GM21447 (cell line): ENCODE measurements around the gene MCTP1.

Experiments
- ATAC-seq: cut with Tn5 transposase; IDR thresholded peaks from one replicate; pipeline ENCODE4 v1.9.1; 2021; ENCODE audit not compliant: unreplicated experiment

MCTP1 gene

GRCh38 chr5:94731471-94731870 is 553.4 kb downstream of the MCTP1 start:
- ATAC-seq, result no peak

GRCh38 chr5:94725142-94725541 is 559.8 kb downstream of the MCTP1 start:
- no peak for ATAC-seq

GRCh38 chr5:94715768-94716167 is 569.1 kb downstream of the MCTP1 start:
- no peak for ATAC-seq

GRCh38 chr5:94711785-94712184 is 573.1 kb downstream of the MCTP1 start:
- no peak for ATAC-seq

- no peak for ATAC-seq
These were observed 575.6 kb downstream of the MCTP1 start for GRCh38 chr5:94709277-94709676.

GRCh38 chr5:94707359-94707758 is 577.5 kb downstream of the MCTP1 start:
- ATAC-seq, result no peak

- no peak for ATAC-seq
These were observed 579.5 kb downstream of the MCTP1 start for GRCh38 chr5:94705427-94705826.

- peak; percentile 74 for ATAC-seq
These were observed 582.2 kb downstream of the MCTP1 start for GRCh38 chr5:94702729-94703128.

- peak; percentile 79 for ATAC-seq
These were observed 584.3 kb downstream of the MCTP1 start for GRCh38 chr5:94700592-94700991.

- ATAC-seq, result no peak
These were observed 585.3 kb downstream of the MCTP1 start for GRCh38 chr5:94699562-94699961.

GRCh38 chr5:94698197-94698596 is 586.7 kb downstream of the MCTP1 start:
- ATAC-seq, result no peak

GRCh38 chr5:94694671-94695070 is 590.2 kb downstream of the MCTP1 start:
- ATAC-seq, result no peak

- ATAC-seq, result no peak
These were observed 591.0 kb downstream of the MCTP1 start for GRCh38 chr5:94693845-94694370.

GRCh38 chr5:94693043-94693822 is 591.7 kb downstream of the MCTP1 start:
- ATAC-seq, result peak; percentile 75

- ATAC-seq, result no peak
These were observed 592.3 kb downstream of the MCTP1 start for GRCh38 chr5:94692581-94692980.

GRCh38 chr5:94691949-94692348 is 592.9 kb downstream of the MCTP1 start:
- ATAC-seq, result no peak

GRCh38 chr5:94691291-94691690 is 593.6 kb downstream of the MCTP1 start:
- no peak for ATAC-seq

- ATAC-seq, result no peak
These were observed 594.1 kb downstream of the MCTP1 start for GRCh38 chr5:94690778-94691177.

- no peak for ATAC-seq
These were observed 595.0 kb downstream of the MCTP1 start for GRCh38 chr5:94689908-94690307.

GRCh38 chr5:94682814-94683520 is 601.9 kb downstream of the MCTP1 start:
- ATAC-seq, result no peak

GRCh38 chr5:94675965-94676618 is 608.8 kb downstream of the MCTP1 start:
- ATAC-seq, result no peak
